Measurements from ENCODE around the gene EYS. TPM values are rescaled to one million over a fixed set of nuclear protein-coding genes. Genes with fewer than 3 reads are reported as not detected.

EYS gene
- polyA plus RNA-seq, 1 of the 3 experiments (the other 2 are of a cell fraction): 0.05 TPM

DNA sequence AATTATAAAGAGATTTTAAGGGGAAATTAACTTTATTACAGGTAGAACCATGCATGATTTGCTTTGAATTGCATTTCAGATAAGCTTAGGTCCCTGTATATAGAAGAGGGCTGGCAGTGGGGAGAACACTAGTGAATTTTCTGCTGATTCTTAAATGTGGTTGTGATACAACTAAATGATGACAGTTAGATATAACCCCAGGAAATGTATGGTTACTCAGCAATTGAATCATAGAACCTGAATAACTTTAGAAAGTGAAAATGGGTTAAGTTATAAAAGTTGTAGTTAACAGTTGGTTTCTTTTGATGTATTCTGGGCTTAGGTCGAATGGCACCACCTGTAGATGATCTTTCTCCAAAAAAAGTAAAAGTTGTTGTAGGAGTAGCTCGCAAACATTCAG is 2001.3 kb downstream of the EYS start (continued):
- TF ChIP-seq, protein P1, sequence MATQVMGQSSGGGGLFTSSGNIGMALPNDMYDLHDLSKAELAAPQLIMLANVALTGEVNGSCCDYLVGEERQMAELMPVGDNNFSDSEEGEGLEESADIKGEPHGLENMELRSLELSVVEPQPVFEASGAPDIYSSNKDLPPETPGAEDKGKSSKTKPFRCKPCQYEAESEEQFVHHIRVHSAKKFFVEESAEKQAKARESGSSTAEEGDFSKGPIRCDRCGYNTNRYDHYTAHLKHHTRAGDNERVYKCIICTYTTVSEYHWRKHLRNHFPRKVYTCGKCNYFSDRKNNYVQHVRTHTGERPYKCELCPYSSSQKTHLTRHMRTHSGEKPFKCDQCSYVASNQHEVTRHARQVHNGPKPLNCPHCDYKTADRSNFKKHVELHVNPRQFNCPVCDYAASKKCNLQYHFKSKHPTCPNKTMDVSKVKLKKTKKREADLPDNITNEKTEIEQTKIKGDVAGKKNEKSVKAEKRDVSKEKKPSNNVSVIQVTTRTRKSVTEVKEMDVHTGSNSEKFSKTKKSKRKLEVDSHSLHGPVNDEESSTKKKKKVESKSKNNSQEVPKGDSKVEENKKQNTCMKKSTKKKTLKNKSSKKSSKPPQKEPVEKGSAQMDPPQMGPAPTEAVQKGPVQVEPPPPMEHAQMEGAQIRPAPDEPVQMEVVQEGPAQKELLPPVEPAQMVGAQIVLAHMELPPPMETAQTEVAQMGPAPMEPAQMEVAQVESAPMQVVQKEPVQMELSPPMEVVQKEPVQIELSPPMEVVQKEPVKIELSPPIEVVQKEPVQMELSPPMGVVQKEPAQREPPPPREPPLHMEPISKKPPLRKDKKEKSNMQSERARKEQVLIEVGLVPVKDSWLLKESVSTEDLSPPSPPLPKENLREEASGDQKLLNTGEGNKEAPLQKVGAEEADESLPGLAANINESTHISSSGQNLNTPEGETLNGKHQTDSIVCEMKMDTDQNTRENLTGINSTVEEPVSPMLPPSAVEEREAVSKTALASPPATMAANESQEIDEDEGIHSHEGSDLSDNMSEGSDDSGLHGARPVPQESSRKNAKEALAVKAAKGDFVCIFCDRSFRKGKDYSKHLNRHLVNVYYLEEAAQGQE (IDR thresholded peaks at IDR 0.05; ENCODE audit: low read depth, low read length): no peak
- TF ChIP-seq EP300 (IDR thresholded peaks at IDR 0.05; ENCODE audit: borderline replicate concordance in 1 of 2, low read depth in 1 of 2, low read length in 1 of 2) (no peak), RFX5 (IDR thresholded peaks at IDR 0.05; ENCODE audit: low read length) (no peak)
- TF ChIP-seq, protein P2, sequence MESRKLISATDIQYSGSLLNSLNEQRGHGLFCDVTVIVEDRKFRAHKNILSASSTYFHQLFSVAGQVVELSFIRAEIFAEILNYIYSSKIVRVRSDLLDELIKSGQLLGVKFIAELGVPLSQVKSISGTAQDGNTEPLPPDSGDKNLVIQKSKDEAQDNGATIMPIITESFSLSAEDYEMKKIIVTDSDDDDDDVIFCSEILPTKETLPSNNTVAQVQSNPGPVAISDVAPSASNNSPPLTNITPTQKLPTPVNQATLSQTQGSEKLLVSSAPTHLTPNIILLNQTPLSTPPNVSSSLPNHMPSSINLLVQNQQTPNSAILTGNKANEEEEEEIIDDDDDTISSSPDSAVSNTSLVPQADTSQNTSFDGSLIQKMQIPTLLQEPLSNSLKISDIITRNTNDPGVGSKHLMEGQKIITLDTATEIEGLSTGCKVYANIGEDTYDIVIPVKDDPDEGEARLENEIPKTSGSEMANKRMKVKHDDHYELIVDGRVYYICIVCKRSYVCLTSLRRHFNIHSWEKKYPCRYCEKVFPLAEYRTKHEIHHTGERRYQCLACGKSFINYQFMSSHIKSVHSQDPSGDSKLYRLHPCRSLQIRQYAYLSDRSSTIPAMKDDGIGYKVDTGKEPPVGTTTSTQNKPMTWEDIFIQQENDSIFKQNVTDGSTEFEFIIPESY (IDR thresholded peaks at IDR 0.05; ENCODE audit: borderline replicate concordance, low read depth): no peak

DNA sequence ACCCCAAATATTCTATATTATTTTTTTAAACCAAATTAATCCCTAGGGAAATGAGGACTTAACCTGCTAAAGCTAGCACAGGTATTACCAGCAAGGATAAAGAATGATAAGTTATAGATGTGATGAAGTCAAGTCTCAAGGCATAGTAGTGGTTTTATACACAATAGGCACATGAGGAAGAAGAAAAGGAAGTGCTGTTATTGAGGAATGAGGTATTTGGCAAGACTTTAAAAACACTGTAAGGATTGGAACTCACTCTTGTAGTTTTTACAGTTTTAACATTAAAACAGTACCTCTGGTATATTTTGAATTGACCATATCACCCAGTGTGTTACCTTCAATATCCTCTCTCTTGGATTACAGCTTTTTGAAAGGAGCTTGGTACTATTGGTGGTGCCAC is 2016.8 kb downstream of the EYS start:
- H3K4me3 ChIP-seq (ENCODE audit: low read depth in 2 of 2, low read length in 1 of 2): no peak overlapping the region
- H4K20me1 ChIP-seq (ENCODE audit: insufficient read depth): 0 out of 2 replicates have a peak, but pooled peaks cover 6% of the 10 kb centered on the region
- H2AFZ ChIP-seq (ENCODE audit: low read depth): no peak overlapping the region
- H3K9ac ChIP-seq: no peak overlapping the region
- ChIA-PET POLR2A (no interaction called here), CTCF (interaction anchor here (1.0 to 3.3 kb wide), 4 partner anchors 9 to 74 kb away, joined by 3 to 12 read pairs (median 5); no protein-coding TSS in a partner anchor)
- no peaks in the 10 kb centered on the region for H3F3A ChIP-seq (replicated peaks; ENCODE audit: insufficient read depth)
- H3K27me3 ChIP-seq (ENCODE audit: insufficient read depth): no peaks in the 10 kb centered on the region
- no peak for DNase-seq
- H3K36me3 ChIP-seq (replicated peaks in 1 of 2; ENCODE audit: control insufficient read depth in 1 of 2, insufficient read depth in 2 of 2, low read length in 1 of 2): peaks cover 16 to 36% of the 10 kb centered on the region in 2 experiments
- H3K79me2 ChIP-seq (ENCODE audit: insufficient read depth): 0 out of 2 replicates have a peak, but pooled peaks cover 14% of the 10 kb centered on the region
- H3K4me1 ChIP-seq (ENCODE audit: control insufficient read depth in 1 of 2, insufficient read depth in 2 of 2, low read depth in 1 of 2, low read length in 1 of 2): no peaks in the 10 kb centered on the region
- TF ChIP-seq NRF1 (IDR thresholded peaks at IDR 0.05; ENCODE audit: low read depth, low read length) (no peak), ELF1 (IDR thresholded peaks at IDR 0.05) (no peak), TAF1 (IDR thresholded peaks at IDR 0.05; ENCODE audit: borderline replicate concordance, low read depth, low read length) (no peak), JUND (IDR thresholded peaks at IDR 0.05) (no peak), RCOR1 (IDR thresholded peaks at IDR 0.05; ENCODE audit: low read length) (no peak), EZH2phosphoT487 (IDR thresholded peaks at IDR 0.05; ENCODE audit: borderline replicate concordance, low read depth) (no peak), YY1 (IDR thresholded peaks at IDR 0.05; ENCODE audit: low read depth) (no peak), NFIC (IDR thresholded peaks at IDR 0.05; ENCODE audit: borderline replicate concordance) (no peak)
- TF ChIP-seq, protein P1 (IDR thresholded peaks at IDR 0.05; ENCODE audit: low read depth, low read length): no peak
- TF ChIP-seq, protein P2 (IDR thresholded peaks at IDR 0.05; ENCODE audit: borderline replicate concordance, low read depth): no peak
- no peak overlapping the region for H3K4me2 ChIP-seq
- H3K9me2 ChIP-seq: no peaks in the 10 kb centered on the region
- H3K9me3 ChIP-seq: no peaks in the 10 kb centered on the region
- H3K27ac ChIP-seq (ENCODE audit: low read depth in 2 of 2, low read length in 1 of 2): no peak overlapping the region

All from SK-N-SH (cell line).